NCI-H510A (cell line): ENCODE data around the gene DIPK1B.
"Not testable (repeated sequence)": the region's sequence is repeated elsewhere in the genome, so short reads cannot be mapped to it uniquely, and the experiment has no call there.

Experiments used
- DNase-seq: peaks from one replicate; lab custom pipeline; 2025; lab: John Stamatoyannopoulos, UW

Gene DIPK1B

GRCh38 chr9:136754059-136754572 lies 41.7 kb downstream of the DIPK1B start:
- DNase-seq: no peak

GRCh38 chr9:136754626-136755301 lies 42.4 kb downstream of the DIPK1B start:
- no peak for DNase-seq

- DNase-seq: not testable (repeated sequence)
Measured at GRCh38 chr9:136755302-136756133, 43.1 kb downstream of the DIPK1B start.

- DNase-seq: no peak
Measured at GRCh38 chr9:136756134-136756438, 43.7 kb downstream of the DIPK1B start.

- no peak for DNase-seq
Measured at GRCh38 chr9:136756836-136757235, 44.5 kb downstream of the DIPK1B start.

- no peak for DNase-seq
Measured at GRCh38 chr9:136757328-136757727, 45.0 kb downstream of the DIPK1B start.

GRCh38 chr9:136757751-136758140 lies 45.4 kb downstream of the DIPK1B start:
- no peak for DNase-seq

GRCh38 chr9:136759001-136759400 lies 46.6 kb downstream of the DIPK1B start:
- no peak for DNase-seq

GRCh38 chr9:136759436-136760325 lies 47.3 kb downstream of the DIPK1B start:
- no peak for DNase-seq

- DNase-seq: no peak
Measured at GRCh38 chr9:136760424-136760823, 48.1 kb downstream of the DIPK1B start.

GRCh38 chr9:136760834-136761544 lies 48.6 kb downstream of the DIPK1B start:
- DNase-seq: peak; percentile 37

- DNase-seq: no peak
Measured at GRCh38 chr9:136761545-136761981, 49.2 kb downstream of the DIPK1B start.

GRCh38 chr9:136762221-136762691 lies 49.9 kb downstream of the DIPK1B start:
- no peak for DNase-seq

- no peak for DNase-seq
Measured at GRCh38 chr9:136762915-136763648, 50.7 kb downstream of the DIPK1B start.

- no peak for DNase-seq
Measured at GRCh38 chr9:136763649-136764035, 51.3 kb downstream of the DIPK1B start.

GRCh38 chr9:136764301-136764891 lies 52.0 kb downstream of the DIPK1B start, which contains the start of gene LCN15:
Gene LCN15, minus strand, starts transcription at chr9:136764518. Its CDS starts 30 bp downstream, at chr9:136764488.
- DNase-seq: peak; percentile 87

GRCh38 chr9:136765041-136765440 lies 52.7 kb downstream of the DIPK1B start:
- no peak for DNase-seq

GRCh38 chr9:136765745-136766409 lies 53.5 kb downstream of the DIPK1B start:
- DNase-seq: not testable (repeated sequence)

- DNase-seq: not testable (repeated sequence)
Measured at GRCh38 chr9:136766410-136767120, 54.2 kb downstream of the DIPK1B start.
